GM11168 (cell line): Measurements from ENCODE around the gene TPD52L1.

Experiments used
- in situ Hi-C: fragments of 300-500 bp; cut with MboI; formaldehyde crosslinking; loops from one replicate; pipeline ENCODE4 v1.12.0; 2022; ENCODE audit warnings: low sequenced_read_pairs; ENCODE audit not compliant: unreplicated experiment

TPD52L1 gene

GRCh38 chr6:125294925-125295324 is 141.4 kb downstream of the TPD52L1 start:
- in situ Hi-C loops = no loop called here

- in situ Hi-C loops = no loop called here
Observed at GRCh38 chr6:125296471-125296870, 142.9 kb downstream of the TPD52L1 start.

GRCh38 chr6:125299257-125299656 is 145.7 kb downstream of the TPD52L1 start:
- in situ Hi-C loops = no loop called here

DNA sequence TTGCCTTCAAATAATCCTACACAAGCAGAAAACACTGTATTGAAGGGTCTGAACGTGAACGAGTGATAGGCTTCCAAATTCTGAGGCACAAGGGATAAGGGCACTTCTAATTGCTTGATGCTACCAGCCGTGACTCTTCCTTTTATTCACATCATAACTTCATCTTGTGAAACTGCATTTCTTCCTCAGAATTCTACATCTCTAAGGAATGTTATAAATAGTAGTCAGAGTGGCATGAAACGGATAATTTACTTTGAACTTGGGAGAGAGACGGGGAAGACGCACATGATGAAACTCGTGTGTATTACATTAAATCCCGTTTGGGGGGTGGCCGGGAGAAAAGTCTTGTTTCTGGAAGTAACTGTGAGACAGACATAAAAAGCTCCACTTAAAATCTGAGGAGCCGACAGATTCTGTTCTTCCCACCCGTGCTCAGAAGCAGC is 147.4 kb downstream of the TPD52L1 start:
- in situ Hi-C loops = loop anchor here (25.0 kb wide), 1 partner anchor 661 kb away; the partner anchor contains the start of gene HINT3

- in situ Hi-C loops = loop anchor here (25.0 kb wide), 1 partner anchor 661 kb away; the partner anchor contains the start of gene HINT3
Observed at GRCh38 chr6:125301435-125302391, 148.1 kb downstream of the TPD52L1 start, which contains the start of gene HDDC2. TSS of gene HDDC2 (minus strand) at chr6:125301967. CDS start at chr6:125301932, 35 bp downstream.

DNA sequence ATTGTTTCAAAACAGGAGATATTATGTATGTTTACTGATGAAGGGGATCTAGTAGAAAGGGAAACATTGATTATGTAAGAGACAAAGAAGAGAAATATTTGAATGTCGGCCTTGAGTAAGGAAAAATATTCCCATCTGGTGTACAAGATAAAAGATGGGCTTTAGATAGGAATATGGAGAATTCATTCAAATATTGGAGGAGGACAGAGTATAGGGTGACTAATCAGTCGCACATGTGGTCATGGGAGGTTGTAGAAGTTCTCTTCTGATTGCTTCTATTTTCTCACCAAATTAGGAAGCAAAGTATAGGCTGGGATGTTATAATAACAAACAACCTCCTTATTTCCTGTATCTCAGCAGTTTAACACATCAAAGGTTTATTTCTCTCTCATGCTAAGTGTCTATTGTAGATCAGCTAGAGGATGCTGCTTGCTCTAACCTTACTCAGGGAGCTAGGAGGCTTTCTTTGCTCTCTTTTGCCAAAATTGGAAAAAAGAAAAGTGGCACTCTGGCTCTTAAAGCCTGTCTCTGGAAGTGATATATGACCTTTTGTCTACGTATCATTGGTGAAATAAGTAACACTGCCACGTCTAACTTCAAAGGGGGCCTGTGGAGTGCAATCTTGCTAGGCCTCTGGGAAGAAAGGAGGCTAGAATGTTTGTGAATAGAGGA is 149.4 kb downstream of the TPD52L1 start:
- in situ Hi-C loops = loop anchor here (25.0 kb wide), 1 partner anchor 659 kb away; the partner anchor contains the start of gene HINT3

- in situ Hi-C loops = loop anchor here (25.0 kb wide), 1 partner anchor 659 kb away; the partner anchor contains the start of gene HINT3
Observed at GRCh38 chr6:125303512-125303854, 149.9 kb downstream of the TPD52L1 start.

DNA sequence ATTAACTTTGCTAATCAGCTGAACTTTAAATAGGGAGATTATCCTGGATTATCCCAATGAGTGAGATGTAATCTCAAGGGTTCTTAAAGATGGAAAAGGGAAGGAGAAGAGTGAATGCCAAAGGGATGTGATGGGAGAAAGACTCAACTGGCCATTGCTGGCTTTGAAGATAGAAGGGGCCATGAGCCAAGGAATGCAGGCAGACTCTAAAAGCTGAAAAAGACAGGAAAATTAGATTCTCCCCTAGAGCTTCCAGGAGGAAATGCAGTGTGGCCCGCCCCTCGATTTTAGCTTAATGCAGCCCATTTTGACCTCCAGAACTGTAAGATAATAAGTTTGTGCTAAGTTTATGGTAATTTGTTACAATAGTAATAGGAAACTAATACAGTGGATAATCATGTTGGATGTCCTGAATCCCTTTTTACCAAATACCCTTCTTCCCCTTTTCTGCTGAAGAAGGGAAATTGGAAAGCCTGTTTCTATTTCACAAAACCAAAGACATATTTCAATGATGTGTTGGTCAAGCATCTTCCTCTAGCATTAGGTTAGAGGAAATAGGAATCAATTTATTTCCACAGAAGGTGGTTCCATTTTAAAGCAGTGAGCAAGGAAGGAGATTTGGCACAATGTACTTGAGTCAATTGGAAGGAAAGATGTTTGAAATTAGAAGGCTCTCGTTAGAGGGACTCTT is 151.5 kb downstream of the TPD52L1 start:
- in situ Hi-C loops = loop anchor here (5.0 to 25.0 kb wide), 2 partner anchors 447 to 657 kb away; partner anchors contain the start of gene HINT3

DNA sequence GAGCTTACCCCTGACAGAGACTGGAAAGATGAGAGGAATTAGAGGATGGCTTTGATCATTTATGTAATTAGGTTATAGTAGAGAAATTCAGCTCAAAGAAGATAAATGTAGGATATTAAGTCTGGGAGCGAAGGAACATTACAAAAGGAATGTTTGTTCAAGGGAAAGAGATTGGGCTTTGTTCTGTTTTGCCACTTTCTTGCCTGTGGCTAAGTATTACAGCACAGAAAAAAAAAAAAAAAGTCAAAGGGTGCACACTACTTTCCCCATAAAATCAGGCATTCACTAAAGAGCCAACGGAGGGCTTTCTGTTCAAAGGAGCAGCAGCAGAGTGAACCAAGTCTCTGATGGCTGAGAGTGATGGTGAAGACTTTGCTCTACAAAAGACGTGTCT is 153.2 kb downstream of the TPD52L1 start:
- in situ Hi-C loops = loop anchor here (5.0 to 25.0 kb wide), 2 partner anchors 446 to 656 kb away; partner anchors contain the start of gene HINT3

DNA sequence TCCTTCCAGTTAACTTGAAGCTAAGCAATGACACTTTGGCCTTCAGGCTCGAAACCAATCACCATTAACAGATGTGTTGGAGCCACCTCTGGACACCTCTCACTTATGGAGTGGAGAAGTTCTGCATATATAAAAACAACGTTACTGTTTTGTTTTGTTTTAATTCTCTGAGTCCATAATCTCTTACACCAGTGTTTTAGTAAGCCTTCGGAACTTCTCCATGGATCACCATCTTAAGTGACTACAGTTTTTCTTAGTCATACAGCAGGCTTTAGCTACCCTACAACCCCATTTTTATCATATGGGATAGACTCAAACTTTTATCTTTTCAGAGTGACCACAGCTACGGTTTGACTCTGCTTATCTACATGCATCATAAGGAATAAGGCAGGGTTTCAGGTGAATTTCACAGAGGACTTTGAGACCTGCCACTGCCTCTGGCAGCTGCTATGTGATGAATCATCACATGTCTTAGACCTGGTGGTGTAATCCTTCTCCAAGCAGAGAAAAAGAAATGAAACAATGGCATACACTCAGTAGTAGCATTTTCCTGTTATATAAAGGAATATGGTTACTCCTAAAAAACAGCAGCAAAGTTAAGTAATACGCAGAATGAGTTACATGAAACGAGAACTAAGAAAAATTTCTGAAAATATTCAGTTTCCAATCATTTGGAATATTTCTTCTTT is 153.7 kb downstream of the TPD52L1 start:
- in situ Hi-C loops = loop anchor here (5.0 to 25.0 kb wide), 2 partner anchors 445 to 655 kb away; partner anchors contain the start of gene HINT3

- in situ Hi-C loops = loop anchor here (5.0 to 25.0 kb wide), 2 partner anchors 444 to 654 kb away; partner anchors contain the start of gene HINT3
Observed at GRCh38 chr6:125307964-125308615, 154.5 kb downstream of the TPD52L1 start.

DNA sequence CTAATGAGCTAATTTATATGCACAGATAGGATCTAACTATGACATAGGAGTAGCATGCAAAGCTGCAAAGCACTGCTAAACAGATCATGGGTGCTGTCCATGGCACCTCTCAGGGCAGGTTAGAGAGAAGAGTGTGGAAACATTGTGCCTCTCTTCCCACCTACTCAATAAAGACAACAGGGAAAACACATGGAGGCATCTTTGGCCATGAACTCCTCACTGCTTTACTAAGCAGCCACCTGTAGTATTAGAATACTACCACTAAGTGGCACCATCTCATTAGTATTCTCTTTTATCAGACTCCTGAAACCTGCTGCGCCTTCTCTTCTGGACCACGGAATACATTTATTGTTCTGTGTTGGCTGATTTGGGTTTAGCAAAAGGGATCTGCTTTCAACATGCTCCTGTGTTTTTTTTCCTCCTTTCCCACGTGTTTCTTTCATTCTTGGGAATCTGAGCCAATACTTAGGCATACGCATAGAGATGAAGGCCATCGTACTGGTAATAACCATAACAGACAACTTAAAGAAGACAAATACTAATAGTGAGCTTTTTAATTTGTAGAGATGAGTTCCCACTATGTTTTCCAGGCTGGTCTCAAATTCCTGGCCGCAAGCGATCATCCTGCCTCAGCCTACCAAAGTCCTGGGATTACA is 157.5 kb downstream of the TPD52L1 start:
- in situ Hi-C loops = loop anchor here (25.0 kb wide), 1 partner anchor 651 kb away; the partner anchor contains the start of gene HINT3

DNA sequence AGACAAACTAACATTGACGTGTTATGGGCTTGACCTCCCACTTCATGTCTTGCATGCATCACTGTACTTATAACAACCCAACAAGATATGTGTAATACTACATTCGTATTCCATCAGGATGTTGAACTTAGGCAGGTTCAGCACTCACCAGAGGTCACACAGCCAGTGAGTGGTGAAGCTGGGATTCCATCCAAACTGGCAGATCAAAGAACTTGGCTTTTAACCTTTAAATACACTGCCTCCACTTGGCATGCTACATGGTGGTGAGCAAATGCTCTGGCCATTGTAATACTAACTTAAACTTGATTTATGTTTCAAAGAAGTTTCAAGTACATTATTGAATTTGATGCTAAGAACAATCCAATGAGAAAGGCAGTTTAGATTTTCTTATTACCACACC is 158.9 kb downstream of the TPD52L1 start:
- in situ Hi-C loops = loop anchor here (25.0 kb wide), 1 partner anchor 650 kb away; the partner anchor contains the start of gene HINT3

DNA sequence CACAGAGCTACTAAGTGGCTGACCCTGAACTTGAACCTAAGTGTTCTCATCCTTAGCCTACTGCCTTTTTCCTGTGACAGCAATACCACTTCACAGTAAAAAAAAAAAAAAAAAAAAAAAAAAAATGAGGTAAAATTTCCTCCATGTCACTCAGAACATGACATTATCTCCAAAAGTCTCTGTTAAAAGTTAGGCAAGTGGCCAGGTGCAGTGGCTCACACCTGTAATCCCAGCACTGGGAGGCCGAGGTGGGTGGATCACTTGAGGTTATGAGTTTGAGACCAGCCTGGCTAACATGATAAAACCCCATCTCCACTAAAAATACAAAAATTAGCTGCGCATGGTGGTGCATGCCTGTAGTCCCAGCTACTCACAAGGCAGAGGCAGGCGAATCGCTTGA is 159.4 kb downstream of the TPD52L1 start:
- in situ Hi-C loops = loop anchor here (25.0 kb wide), 1 partner anchor 649 kb away; the partner anchor contains the start of gene HINT3
